NCI-H69 (cell line): Measurements from ENCODE around the gene LSM10.

Source experiments
- DNase-seq: peaks from one replicate; lab custom pipeline; 2025; lab: John Stamatoyannopoulos, UW

Gene LSM10

DNA sequence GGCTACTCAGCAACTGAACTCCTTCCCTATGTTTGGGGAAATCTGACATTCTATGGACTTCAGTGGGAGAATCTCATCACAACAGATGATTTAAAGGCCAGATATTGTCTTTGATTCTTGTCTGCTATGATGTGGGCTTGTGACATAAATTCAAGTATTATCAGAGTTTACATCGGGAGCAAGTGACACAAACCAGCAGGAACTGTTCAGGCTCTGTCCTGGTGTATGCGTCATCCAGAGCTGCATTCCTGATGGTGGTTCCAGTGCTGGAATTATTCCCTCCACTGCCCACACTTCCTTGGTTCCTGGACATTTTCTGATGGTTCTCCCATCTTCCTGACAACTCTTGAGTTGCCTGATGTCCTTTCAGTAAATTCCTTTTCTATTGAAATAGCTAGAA is 10.8 kb upstream of the LSM10 start:
- no peak for DNase-seq

- no peak for DNase-seq
Observed at GRCh38 chr1:36406440-36406839, 8.7 kb upstream of the LSM10 start.

DNA sequence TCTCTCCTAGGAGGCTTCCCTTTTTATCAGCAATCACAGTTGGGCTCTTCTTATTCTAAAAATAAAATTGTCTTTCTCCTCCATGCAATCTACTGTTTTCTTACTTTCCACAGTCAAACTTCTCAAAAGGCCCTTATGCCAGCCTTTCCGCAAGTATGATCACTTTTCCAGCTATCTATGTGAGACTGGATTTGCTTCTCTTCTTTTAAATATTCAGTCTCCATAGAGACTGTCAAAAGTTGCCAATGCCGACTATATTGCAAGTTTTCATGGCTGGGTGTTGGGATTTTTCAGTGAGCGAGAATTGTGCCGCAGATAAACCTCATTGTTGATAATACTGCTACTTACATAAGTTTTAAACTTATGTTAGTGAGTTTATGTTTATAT is 4.8 kb upstream of the LSM10 start:
- no peak for DNase-seq

- DNase-seq: no peak
Observed at GRCh38 chr1:36401602-36402503, 4.1 kb upstream of the LSM10 start.

GRCh38 chr1:36400825-36401601 is 3.3 kb upstream of the LSM10 start:
- peak; percentile 2 for DNase-seq

- DNase-seq: no peak
Observed at GRCh38 chr1:36400514-36400824, 2.8 kb upstream of the LSM10 start.

- no peak for DNase-seq
Observed at GRCh38 chr1:36398370-36398977, 766 bp upstream of the LSM10 start.

- no peak for DNase-seq
Observed at GRCh38 chr1:36397083-36397377, 678 bp downstream of the LSM10 start.

DNA sequence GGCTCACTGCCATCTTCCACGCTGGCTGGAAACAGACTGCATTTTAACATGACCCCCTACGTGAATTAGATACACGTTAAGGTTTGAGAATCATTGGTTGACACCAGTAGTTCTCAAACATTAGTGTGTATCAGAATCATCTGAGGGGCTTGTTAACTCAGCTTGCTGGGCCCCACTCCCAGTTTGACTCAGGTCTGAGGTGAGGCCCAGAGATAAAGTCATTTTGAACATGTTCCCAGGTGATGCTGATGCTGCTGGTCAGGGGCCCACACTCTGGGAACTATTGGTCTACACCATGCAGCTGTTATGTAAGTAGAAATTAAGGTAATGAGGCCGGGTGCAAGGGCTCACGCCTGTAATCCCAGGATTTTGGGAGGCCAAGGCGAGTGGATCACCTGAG is 1.3 kb downstream of the LSM10 start:
- no peak for DNase-seq

GRCh38 chr1:36393686-36394085 is 4.0 kb downstream of the LSM10 start:
- no peak for DNase-seq

GRCh38 chr1:36392836-36393235 is 4.9 kb downstream of the LSM10 start:
- DNase-seq: no peak

- DNase-seq: no peak
Observed at GRCh38 chr1:36391271-36391670, 6.4 kb downstream of the LSM10 start.

- no peak for DNase-seq
Observed at GRCh38 chr1:36390411-36390810, 7.3 kb downstream of the LSM10 start.

- DNase-seq: no peak
Observed at GRCh38 chr1:36389999-36390398, 7.7 kb downstream of the LSM10 start.

DNA sequence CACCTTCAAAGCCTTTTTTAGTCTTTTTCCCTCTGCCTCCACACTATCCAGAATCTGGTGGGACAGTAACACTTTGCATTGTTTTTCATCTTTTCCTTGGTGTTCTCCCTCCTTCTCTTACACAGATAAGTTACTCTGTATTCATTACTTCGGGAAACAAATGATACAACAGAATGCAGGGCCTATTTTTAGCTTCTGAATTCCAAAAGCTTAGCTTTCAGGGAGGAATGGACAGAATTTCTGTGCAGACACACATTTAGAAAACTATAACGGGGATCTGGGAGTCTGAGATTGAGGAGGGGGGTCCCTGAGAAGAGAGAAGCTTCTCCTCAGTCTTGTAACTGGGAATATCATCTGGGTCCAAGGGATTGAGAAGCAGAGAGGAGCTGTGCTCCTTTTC is 8.4 kb downstream of the LSM10 start:
- DNase-seq: no peak

DNA sequence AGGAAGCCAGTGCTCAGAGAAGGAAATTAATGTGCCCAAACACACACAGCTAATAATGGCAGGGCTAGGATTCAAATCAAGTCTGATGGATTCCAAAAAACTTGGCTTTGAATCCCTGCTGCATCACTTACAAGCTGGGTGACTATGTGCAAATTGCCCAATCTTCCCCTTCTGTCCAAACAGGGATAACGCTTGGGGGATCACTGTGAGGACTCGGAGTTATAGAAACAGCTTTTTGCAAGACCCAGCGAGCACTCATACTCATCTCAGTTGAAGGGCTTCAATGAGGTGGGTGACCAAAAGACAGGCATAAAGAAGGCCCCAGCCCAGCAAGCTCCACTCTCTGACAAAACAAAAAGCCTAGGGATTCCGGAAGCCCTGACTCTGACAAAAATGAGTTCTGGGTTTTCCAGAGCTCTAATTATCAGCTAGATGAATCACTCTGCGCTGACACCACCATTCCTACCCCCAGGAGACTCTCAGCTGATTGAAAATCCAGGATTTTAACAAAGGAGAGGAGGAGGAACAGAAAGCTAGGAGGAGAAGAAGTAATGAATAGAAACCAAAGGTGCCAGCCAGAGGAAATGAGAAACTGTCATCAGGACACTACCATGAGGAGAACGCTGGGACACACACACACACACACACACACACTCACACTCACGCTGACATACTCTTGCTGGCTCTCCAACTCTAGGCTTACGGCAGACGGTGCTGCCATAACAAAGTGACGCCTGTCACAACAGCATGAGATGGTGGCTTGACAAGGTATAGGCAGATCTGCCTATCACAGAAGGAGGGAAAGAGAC is 10.4 kb downstream of the LSM10 start:
- peak; percentile 38 for DNase-seq

DNA sequence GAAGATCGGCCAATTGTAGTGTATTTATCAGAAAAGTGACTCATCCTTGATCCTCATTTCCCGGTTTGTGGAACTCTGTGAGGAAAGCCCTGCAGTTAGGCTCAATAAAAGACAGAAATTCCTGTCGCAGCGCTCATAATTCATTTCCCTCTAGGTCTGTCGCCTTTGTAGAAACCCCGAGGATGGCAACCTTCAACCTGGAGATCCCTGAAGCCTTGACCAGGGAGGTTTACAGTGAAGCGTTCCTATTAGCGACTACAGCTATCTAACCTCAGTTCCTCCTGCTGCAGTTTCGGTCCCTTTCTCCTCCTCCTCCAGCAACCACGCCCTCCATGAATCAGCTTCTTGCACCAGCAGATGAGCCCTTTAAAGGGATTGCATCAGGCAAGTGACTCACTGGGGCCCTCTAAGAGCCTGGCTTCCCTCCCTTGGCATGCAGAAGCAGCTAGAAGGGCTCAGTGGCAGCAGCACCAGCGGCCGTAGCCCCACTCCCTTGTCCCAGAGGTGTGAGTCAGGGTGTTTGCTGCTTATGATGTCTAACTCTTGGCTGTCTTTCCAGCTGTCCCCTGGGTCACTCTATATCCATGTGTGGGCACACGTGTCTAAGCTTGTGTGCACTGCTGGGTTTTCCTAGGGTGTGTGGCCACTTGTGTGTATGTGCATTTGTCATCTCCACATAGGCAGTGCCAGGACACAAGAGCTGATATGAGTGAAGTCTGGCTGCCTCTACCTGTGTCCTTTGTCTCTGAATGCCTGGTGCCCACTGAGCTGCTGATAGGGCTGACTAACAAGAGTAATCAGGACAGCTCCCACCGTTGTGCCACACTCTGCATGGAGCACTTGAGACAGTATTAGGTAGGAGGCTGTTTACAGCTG is 11.2 kb downstream of the LSM10 start:
- peak; percentile 89 for DNase-seq

DNA sequence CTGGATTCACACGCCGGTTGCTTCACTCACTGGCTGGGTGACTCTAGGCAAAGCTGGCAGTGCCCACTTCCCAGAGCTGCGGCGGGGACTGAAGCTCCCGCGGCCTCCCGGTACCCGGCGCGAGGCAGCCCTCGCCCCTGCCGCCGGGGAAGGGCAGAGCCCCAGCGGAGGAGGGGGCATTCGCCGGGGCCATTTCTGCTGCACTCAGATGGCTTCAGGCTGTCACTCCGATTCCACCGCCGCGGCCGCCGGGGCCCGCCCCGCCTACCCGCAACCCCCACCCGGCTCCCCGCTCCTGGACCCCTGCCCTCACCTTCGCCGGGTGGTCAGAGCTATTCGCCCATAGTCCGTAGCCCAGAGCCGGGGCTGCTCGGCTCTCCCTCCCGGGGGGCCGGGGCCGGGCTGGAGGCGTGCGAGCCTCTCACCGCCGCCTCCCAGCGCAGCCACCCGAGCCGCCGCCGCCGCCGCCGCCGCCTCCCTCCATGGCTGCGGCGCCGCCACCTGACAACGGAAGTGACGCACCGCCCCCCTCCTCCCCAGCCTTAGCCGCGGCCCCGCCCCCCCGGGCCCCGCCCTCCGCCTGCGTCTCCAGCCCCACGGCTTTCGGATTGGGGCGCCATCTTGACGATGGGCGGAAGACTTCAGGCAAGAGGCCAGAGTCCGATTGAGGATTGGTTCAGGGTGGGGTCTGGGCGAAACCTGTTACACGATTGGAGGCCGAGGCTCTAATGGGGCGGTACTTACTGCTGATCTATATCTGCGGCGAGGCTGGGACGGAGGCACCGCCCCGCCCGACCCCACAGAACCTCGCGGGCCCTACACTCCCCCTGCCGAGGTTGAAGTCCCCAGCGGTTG is 12.1 kb downstream of the LSM10 start, which contains the start of gene STK40:
Gene STK40 (minus strand): TSS at position 515 of the 855 bp plus-strand sequence. CDS start 24,592 bp downstream, outside the sequence.
- peak; percentile 98 for DNase-seq

DNA sequence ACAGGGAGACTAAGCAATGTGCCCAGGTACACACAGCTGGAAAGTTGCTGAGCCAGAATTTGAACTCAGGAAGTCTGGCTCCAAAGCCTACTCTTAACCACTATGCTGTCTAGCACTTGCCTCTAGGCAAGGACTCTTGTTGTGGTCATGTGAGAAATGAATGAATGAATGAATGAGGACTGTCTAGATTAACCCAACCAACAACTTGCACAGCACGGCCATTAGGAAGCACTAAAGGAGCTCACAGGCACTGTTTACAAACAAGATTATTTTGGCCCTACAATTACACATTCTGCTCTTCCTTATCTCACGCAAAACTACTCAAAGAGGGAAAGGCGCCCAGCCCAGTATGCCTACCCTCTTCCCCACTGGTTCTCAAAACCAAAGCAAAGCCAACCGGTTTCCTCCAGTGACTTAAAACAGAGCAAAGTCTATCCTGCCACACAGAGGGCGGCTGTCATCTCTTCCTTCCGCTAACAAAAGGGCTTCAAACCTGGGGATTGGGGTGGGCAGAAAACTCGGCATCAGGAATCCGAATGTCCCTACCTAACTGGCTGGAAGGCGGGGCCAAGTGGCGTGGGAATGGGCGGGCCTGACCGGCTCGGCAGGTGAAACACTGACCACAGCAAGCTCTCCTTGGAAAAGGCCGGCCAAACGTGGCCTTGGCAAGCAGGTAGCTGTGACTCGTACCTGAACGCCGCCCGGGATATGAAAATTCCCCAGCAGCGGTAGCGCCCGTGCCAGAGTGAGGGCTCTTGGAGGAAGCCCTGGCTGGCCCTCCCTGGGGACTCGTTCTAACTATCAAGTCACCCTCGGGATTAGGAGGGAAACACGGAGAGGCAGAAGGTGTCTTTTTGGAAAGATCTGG is 12.9 kb downstream of the LSM10 start:
- DNase-seq: peak; percentile 78
